ENCODE data around the gene KLK7. TPM values are rescaled to one million over a fixed set of nuclear protein-coding genes. Genes with fewer than 3 reads are reported as not detected.
"Not testable (repeated sequence)": the region's sequence is repeated elsewhere in the genome, so short reads cannot be mapped to it uniquely, and the experiment has no call there.

KLK7 gene
- total and polyA plus RNA-seq, 9 donors = 0.05 to 0.30 (median 0.17) TPM; not detected in 5

- Histone ChIP-seq H3K27me3 (ENCODE audit: control insufficient read depth, insufficient read depth, low read length) (peaks cover 3% of the 10 kb centered on the region), H3K9me3 (replicated peaks; ENCODE audit: control insufficient read depth, low read depth, low read length) (no peaks in the 10 kb centered on the region), H3K36me3 (ENCODE audit: control insufficient read depth, insufficient read depth, low read length) (no peaks in the 10 kb centered on the region), H3K4me1 (ENCODE audit: control insufficient read depth, insufficient read depth, low read length) (no peaks in the 10 kb centered on the region), H3K27ac (ENCODE audit: low read length) (no peak overlapping the region), H3K4me3 (ENCODE audit: low read length) (no peak overlapping the region)
- WGBS (ENCODE audit: insufficient coverage) = 28% methylated on average over 6 of the region's 8 CpGs
- DNase-seq = no peak
Observed at GRCh38 chr19:50979758-50980157, 4.0 kb downstream of the KLK7 start.

GRCh38 chr19:50978772-50979390 lies 4.8 kb downstream of the KLK7 start:
- H3K9me3 ChIP-seq (replicated peaks; ENCODE audit: control insufficient read depth, low read depth, low read length) = no peaks in the 10 kb centered on the region
- H3K4me3 ChIP-seq (ENCODE audit: low read length) = no peak overlapping the region
- H3K36me3 ChIP-seq (ENCODE audit: control insufficient read depth, insufficient read depth, low read length) = no peaks in the 10 kb centered on the region
- H3K27ac ChIP-seq (ENCODE audit: low read length) = no peak overlapping the region
- no peaks in the 10 kb centered on the region for H3K4me1 ChIP-seq (ENCODE audit: control insufficient read depth, insufficient read depth, low read length)
- DNase-seq = no peak
- WGBS (ENCODE audit: insufficient coverage) = 82% methylated on average over 2 of the region's 5 CpGs
- peaks cover 3% of the 10 kb centered on the region for H3K27me3 ChIP-seq (ENCODE audit: control insufficient read depth, insufficient read depth, low read length)

- Histone ChIP-seq H3K27ac (ENCODE audit: low read length) (no peak overlapping the region), H3K4me1 (ENCODE audit: control insufficient read depth, insufficient read depth, low read length) (no peaks in the 10 kb centered on the region), H3K27me3 (ENCODE audit: control insufficient read depth, insufficient read depth, low read length) (no peaks in the 10 kb centered on the region), H3K9me3 (replicated peaks; ENCODE audit: control insufficient read depth, low read depth, low read length) (no peaks in the 10 kb centered on the region), H3K36me3 (ENCODE audit: control insufficient read depth, insufficient read depth, low read length) (no peaks in the 10 kb centered on the region), H3K4me3 (ENCODE audit: low read length) (no peak overlapping the region)
- 91% methylated on average over 1 of the region's 4 CpGs for WGBS (ENCODE audit: insufficient coverage)
- DNase-seq = no peak
Observed at GRCh38 chr19:50977626-50978025, 6.1 kb downstream of the KLK7 start.

GRCh38 chr19:50975766-50976165 lies 8.0 kb downstream of the KLK7 start:
- Histone ChIP-seq H3K36me3 (ENCODE audit: control insufficient read depth, insufficient read depth, low read length) (no peaks in the 10 kb centered on the region), H3K4me1 (ENCODE audit: control insufficient read depth, insufficient read depth, low read length) (no peaks in the 10 kb centered on the region), H3K27me3 (ENCODE audit: control insufficient read depth, insufficient read depth, low read length) (no peaks in the 10 kb centered on the region), H3K4me3 (ENCODE audit: low read length) (no peak overlapping the region), H3K27ac (ENCODE audit: low read length) (no peak overlapping the region), H3K9me3 (replicated peaks; ENCODE audit: control insufficient read depth, low read depth, low read length) (no peaks in the 10 kb centered on the region)
- 21% methylated on average over 5 of the region's 8 CpGs for WGBS (ENCODE audit: insufficient coverage)
- DNase-seq = no peak

GRCh38 chr19:50974702-50975556 lies 8.8 kb downstream of the KLK7 start:
- Histone ChIP-seq H3K27me3 (ENCODE audit: control insufficient read depth, insufficient read depth, low read length) (no peaks in the 10 kb centered on the region), H3K36me3 (ENCODE audit: control insufficient read depth, insufficient read depth, low read length) (no peaks in the 10 kb centered on the region), H3K4me3 (ENCODE audit: low read length) (no peak overlapping the region), H3K9me3 (replicated peaks; ENCODE audit: control insufficient read depth, low read depth, low read length) (no peaks in the 10 kb centered on the region), H3K4me1 (ENCODE audit: control insufficient read depth, insufficient read depth, low read length) (no peaks in the 10 kb centered on the region), H3K27ac (ENCODE audit: low read length) (no peak overlapping the region)
- DNase-seq = no peak
- 21% methylated on average over 2 of the region's 9 CpGs for WGBS (ENCODE audit: insufficient coverage)

- Histone ChIP-seq H3K9me3 (replicated peaks; ENCODE audit: control insufficient read depth, low read depth, low read length) (no peaks in the 10 kb centered on the region), H3K36me3 (ENCODE audit: control insufficient read depth, insufficient read depth, low read length) (no peaks in the 10 kb centered on the region), H3K4me1 (ENCODE audit: control insufficient read depth, insufficient read depth, low read length) (no peaks in the 10 kb centered on the region), H3K27me3 (ENCODE audit: control insufficient read depth, insufficient read depth, low read length) (no peaks in the 10 kb centered on the region), H3K4me3 (ENCODE audit: low read length) (no peak overlapping the region), H3K27ac (ENCODE audit: low read length) (no peak overlapping the region)
- WGBS (ENCODE audit: insufficient coverage) = 78% methylated on average over 8 of the region's 9 CpGs
- DNase-seq = no peak
Observed at GRCh38 chr19:50972795-50973376, 10.8 kb downstream of the KLK7 start.

- not testable (repeated sequence) for H3K27ac ChIP-seq (ENCODE audit: low read length); H3K4me1 ChIP-seq (ENCODE audit: control insufficient read depth, insufficient read depth, low read length); H3K27me3 ChIP-seq (ENCODE audit: control insufficient read depth, insufficient read depth, low read length); H3K9me3 ChIP-seq (replicated peaks; ENCODE audit: control insufficient read depth, low read depth, low read length); H3K4me3 ChIP-seq (ENCODE audit: low read length); H3K36me3 ChIP-seq (ENCODE audit: control insufficient read depth, insufficient read depth, low read length); DNase-seq
- WGBS (ENCODE audit: insufficient coverage) = 82% methylated on average over 2 of the region's 3 CpGs
Observed at GRCh38 chr19:50969810-50970209, 13.9 kb downstream of the KLK7 start.

- no peaks in the 10 kb centered on the region for H3K9me3 ChIP-seq (replicated peaks; ENCODE audit: control insufficient read depth, low read depth, low read length)
- WGBS (ENCODE audit: insufficient coverage) = 69% methylated on average over 19 of the region's 19 CpGs
- no peaks in the 10 kb centered on the region for H3K36me3 ChIP-seq (ENCODE audit: control insufficient read depth, insufficient read depth, low read length)
- H3K4me3 ChIP-seq (ENCODE audit: low read length) = no peak within 1 kb of the TSS
- no peak within 1 kb of the TSS for H3K27ac ChIP-seq (ENCODE audit: low read length)
- DNase-seq = no peak
- no peaks in the 10 kb centered on the region for H3K4me1 ChIP-seq (ENCODE audit: control insufficient read depth, insufficient read depth, low read length)
- no peaks in the 10 kb centered on the region for H3K27me3 ChIP-seq (ENCODE audit: control insufficient read depth, insufficient read depth, low read length)
Observed at GRCh38 chr19:50969413-50969760, 14.3 kb downstream of the KLK7 start, which contains the start of gene KLK6. KLK6 (minus strand) TSS chr19:50969591; CDS start chr19:50968104, 1,487 bp downstream.

GRCh38 chr19:50968716-50969412 lies 14.9 kb downstream of the KLK7 start:
- DNase-seq = no peak
- H3K36me3 ChIP-seq (ENCODE audit: control insufficient read depth, insufficient read depth, low read length) = no peaks in the 10 kb centered on the region
- WGBS (ENCODE audit: insufficient coverage) = 33% methylated on average over 5 of the region's 7 CpGs
- H3K27me3 ChIP-seq (ENCODE audit: control insufficient read depth, insufficient read depth, low read length) = no peaks in the 10 kb centered on the region
- H3K27ac ChIP-seq (ENCODE audit: low read length) = no peak overlapping the region
- H3K9me3 ChIP-seq (replicated peaks; ENCODE audit: control insufficient read depth, low read depth, low read length) = no peaks in the 10 kb centered on the region
- no peaks in the 10 kb centered on the region for H3K4me1 ChIP-seq (ENCODE audit: control insufficient read depth, insufficient read depth, low read length)
- no peak overlapping the region for H3K4me3 ChIP-seq (ENCODE audit: low read length)
